Inflammatory macrophage treated with lipopolysaccharide for 4 hours (primary cell): Measurements from ENCODE around the gene KIFC3.
"Not testable (repeated sequence)": the region's sequence is repeated elsewhere in the genome, so short reads cannot be mapped to it uniquely, and the experiment has no call there.

ENCODE experiments used
- DNase-seq: peaks from one replicate; pipeline ENCODE4 v3.0.0-alpha.2; 2020

KIFC3 gene

DNA sequence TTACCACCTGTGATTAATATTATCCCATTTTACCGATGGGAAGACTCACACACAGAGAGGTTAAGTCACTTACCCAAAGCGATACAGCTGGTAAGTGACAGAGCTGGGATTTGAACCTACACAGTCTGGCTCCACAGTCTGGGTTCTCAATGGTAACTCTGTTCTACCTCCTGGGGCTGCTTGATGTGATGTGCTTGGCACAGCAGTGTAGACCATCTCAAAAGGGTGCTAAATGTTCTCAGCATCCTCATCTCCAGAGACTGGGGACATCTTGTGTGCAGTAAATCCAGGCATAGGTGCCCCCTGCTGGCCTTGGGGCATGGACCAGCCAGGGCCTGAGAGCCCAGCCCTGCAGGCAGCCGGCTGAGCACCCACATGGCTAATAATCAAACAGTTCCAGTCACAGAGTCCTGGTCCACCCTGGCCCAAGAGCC lies 82.1 kb downstream of the KIFC3 start:
- peak; percentile 70 for DNase-seq

DNA sequence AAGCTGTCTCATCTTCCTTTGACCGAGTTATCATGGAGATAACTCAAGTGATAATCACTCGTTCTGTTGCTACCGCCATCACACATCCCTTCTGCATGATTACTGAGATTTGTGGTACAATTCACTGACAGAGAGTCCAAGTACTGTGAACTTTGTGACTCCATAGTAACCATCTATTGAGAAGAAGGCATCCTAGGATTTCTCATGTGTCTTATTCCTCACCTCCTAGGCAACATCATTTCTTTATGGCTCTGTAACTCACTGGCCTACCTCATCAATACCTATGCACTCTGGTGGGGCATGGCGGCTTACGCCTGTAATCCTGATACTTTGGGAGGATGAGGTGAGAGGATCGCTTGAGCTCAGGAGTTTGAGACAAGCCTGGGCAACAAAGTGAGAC lies 88.2 kb downstream of the KIFC3 start:
- no peak for DNase-seq

DNA sequence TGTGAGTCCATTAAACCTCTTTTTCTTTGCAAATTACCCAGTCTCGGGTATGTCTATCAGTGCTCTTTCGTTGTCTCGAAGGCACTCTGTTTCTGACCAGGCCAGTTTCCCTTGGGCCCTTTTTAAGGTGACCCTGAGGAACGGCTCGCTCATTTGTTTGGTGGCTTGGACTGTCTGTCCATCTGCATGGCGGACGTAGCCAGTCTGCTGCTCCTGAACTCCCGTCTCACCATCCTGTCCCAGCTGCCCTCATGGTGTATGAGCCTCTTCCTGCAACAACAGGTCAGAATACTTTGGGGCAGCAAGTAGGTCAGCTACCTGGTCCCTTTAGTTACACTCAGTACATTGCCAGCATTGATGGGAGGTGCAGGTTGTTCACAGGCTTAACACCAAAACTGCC lies 88.7 kb downstream of the KIFC3 start:
- no peak for DNase-seq

DNA sequence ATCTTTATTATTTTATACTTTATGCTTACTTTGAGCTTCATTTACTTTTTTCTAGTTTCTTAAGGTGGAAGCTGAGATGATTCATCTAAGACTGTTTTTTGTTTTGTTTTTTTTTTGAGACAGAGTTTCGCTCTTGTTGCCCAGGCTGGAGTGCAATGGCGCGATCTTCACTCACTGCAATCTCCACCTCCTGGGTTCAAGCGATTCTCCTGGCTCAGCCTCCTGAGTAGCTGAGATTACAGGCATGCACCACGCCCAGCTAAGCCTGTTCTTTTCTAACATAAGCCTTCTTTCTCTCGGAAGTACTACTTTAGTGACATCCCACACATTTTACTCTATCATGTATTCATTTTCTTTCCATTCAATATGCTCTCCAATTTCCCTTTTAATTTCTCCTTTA lies 89.7 kb downstream of the KIFC3 start:
- DNase-seq = not testable (repeated sequence)

DNA sequence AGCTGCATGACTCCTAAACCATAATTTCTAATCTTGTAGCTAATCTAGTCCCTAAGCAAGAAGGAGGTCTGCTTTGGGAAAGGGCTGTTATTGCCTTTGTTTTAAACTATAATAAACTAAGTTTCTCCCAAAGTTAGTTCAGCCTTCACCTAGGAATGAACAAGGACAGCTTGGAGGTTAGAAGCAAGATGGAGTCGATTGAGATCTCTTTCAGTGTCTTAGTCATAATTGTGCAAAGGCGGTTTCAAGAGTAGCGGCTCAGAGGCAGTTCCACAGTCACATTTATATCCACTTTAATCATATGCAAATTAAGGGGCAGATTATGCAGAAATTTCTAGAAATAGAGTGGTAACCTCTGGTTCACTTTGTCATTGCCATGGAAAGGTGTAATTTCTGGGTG lies 90.3 kb downstream of the KIFC3 start:
- no peak for DNase-seq

DNA sequence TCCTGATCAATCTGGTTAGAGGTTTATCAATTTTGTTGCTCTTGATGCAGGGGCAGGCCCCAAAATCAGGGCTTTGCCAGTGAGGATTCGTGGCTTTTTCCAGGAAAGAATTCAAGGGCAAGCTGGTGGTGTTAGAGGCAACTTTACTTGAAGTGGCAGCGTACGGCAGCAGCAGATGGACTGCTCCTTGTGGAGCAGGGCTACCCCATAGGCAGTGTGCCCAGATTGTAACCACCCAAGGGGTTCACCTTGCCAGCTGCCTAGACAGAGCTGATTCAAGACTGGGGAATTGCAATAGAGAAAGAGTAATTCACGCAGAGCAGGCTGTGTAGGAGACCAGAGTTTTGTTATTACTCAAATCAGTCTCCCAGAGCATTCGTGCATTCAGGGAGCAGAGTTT lies 90.9 kb downstream of the KIFC3 start:
- DNase-seq = no peak

DNA sequence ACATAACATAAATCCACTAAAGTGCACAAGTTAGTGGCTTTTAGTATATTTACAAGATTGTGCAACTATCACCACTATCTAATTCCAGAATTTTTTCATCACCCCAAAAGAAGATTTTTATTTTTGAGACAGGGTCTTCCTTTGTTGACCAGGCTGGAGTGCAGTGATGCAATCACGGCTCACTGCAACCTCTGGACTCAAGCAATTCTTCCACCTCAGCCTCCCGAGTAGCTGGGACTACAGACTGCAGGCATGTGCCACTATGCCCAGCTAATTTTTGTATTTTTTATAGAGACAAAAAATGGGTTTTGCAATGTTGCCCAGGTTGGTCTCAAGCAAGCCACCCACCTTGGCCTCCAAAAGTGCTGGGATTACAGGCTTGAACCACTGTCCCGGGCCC lies 92.6 kb downstream of the KIFC3 start:
- DNase-seq = no peak
